Omental fat pad (tissue), 4 donors: Measurements from ENCODE around the gene CXCL17. TPM values are rescaled to one million over a fixed set of nuclear protein-coding genes. Genes with fewer than 3 reads are reported as not detected.

Experiments used
- ATAC-seq: fragments of 150-250 bp; one replicate; pipeline ENCODE4 v1.9.1; 2016; ENCODE audit warnings: mild to moderate bottlenecking, moderate library complexity; ENCODE audit not compliant: low FRiP score
- DNase-seq: peaks from one replicate; pipeline ENCODE4 v3.0.0-alpha.2; 2019; ENCODE audit warnings: low spot score
- CTCF ChIP-seq, 3 donors: fragments of 450-650 bp; IDR thresholded peaks; one replicate each; pipeline ENCODE4 v1.5.1; 2016 to 2017; ENCODE audit warnings: antibody characterized with exemption in 3 of 3, mild to moderate bottlenecking in 3 of 3, moderate library complexity in 2 of 3
- total RNA-seq, 4 donors: library from RNA; depleted of rRNA; stranded (reverse); fragments of >200 nt; gene quantifications; one replicate each; pipeline ENCODE4 v1.1.0, GENCODE V29; 2016

Gene CXCL17
- total RNA-seq, 4 donors from 2014 or later = not detected

- no peak for TF ChIP-seq CTCF (IDR thresholded peaks at IDR 0.05)
- no peak for ATAC-seq
- no peak for DNase-seq
These were observed 36.1 kb upstream of the CXCL17 start for GRCh38 chr19:42478765-42479311.

- ATAC-seq (no peak), DNase-seq (no peak)
- no peak for TF ChIP-seq CTCF (IDR thresholded peaks at IDR 0.05)
These were observed 35.2 kb upstream of the CXCL17 start for GRCh38 chr19:42477933-42478332.

- no peak for DNase-seq
- ATAC-seq = no peak
- no peak for TF ChIP-seq CTCF (IDR thresholded peaks at IDR 0.05)
These were observed 34.4 kb upstream of the CXCL17 start for GRCh38 chr19:42477117-42477516.

GRCh38 chr19:42475366-42475765 is 32.6 kb upstream of the CXCL17 start:
- DNase-seq = no peak
- ATAC-seq = no peak
- no peak for TF ChIP-seq CTCF (IDR thresholded peaks at IDR 0.05)

- ATAC-seq = no peak
- DNase-seq = no peak
- TF ChIP-seq CTCF (IDR thresholded peaks at IDR 0.05) = no peak
These were observed 32.0 kb upstream of the CXCL17 start for GRCh38 chr19:42474743-42475142.

- no peak for TF ChIP-seq CTCF (IDR thresholded peaks at IDR 0.05)
- no peak for DNase-seq
- ATAC-seq = no peak
These were observed 30.9 kb upstream of the CXCL17 start for GRCh38 chr19:42473686-42474085.

- no peak for TF ChIP-seq CTCF (IDR thresholded peaks at IDR 0.05)
These were observed 29.8 kb upstream of the CXCL17 start for GRCh38 chr19:42472402-42473147.

More at GRCh38 chr19:42472402-42473147, 29.8 kb upstream of the CXCL17 start:
- ATAC-seq (no peak), DNase-seq (no peak)
